ENCODE results near the gene FARS2. TPM values are rescaled to one million over a fixed set of nuclear protein-coding genes. Genes with fewer than 3 reads are reported as not detected.

The FARS2 gene
- polyA plus RNA-seq, 1 donor (not counting 4 experiments of a cell fraction or from before 2014, with no cell fraction given) = 21.3 TPM

GRCh38 chr6:5490501-5491069 is 229.3 kb downstream of the FARS2 start:
- Histone ChIP-seq H3K9me3 (ENCODE audit: control insufficient read depth, low read depth, low read length) (no peaks in the 10 kb centered on the region), H3K4me1 (ENCODE audit: control insufficient read depth, extremely low read depth, insufficient read depth, low read length) (no peaks in the 10 kb centered on the region), H3K9me1 (ENCODE audit: control insufficient read depth, extremely low read depth, insufficient read depth, low read length) (no peaks in the 10 kb centered on the region), H3K4me3 (ENCODE audit: control insufficient read depth in 2 of 3, extremely low read depth in 1 of 3, insufficient read depth in 2 of 3, low read depth in 1 of 3, low read length in 3 of 3) (no peak overlapping the region), H3K27ac (ENCODE audit: control insufficient read depth, insufficient read depth, low read length) (no peak overlapping the region), H2AFZ (ENCODE audit: control insufficient read depth, low read length) (no peak overlapping the region), H4K20me1 (ENCODE audit: control insufficient read depth, extremely low read depth, insufficient read depth, low read length) (no peaks in the 10 kb centered on the region), H3K4me2 (ENCODE audit: control insufficient read depth, extremely low read depth, insufficient read depth, low read depth, low read length) (no peak overlapping the region), H3K27me3 (ENCODE audit: control insufficient read depth, extremely low read depth, insufficient read depth, low read length) (no peaks in the 10 kb centered on the region), H3K79me2 (ENCODE audit: control insufficient read depth, insufficient read depth, low read length) (no peaks in the 10 kb centered on the region), H3K36me3 (ENCODE audit: control insufficient read depth in 2 of 2, extremely low read depth in 1 of 2, insufficient read depth in 2 of 2, low read length in 2 of 2) (no peaks in the 10 kb centered on the region), H3K9ac (ENCODE audit: control insufficient read depth, extremely low read depth, insufficient read depth, low read length) (no peak overlapping the region)
- no peak for TF ChIP-seq EZH2 (IDR thresholded peaks at IDR 0.05; ENCODE audit: low read length)
- TF ChIP-seq CTCF (optimal IDR thresholded peaks at IDR 0.05 in 1 of 3, IDR thresholded peaks at IDR 0.05 in 1 of 3, conservative IDR thresholded peaks at IDR 0.05 in 1 of 3; ENCODE audit: extremely low read depth in 1 of 3, insufficient read depth in 2 of 3, low read length in 3 of 3) = no peak
- DNase-seq (ENCODE audit: low read depth, low spot score) = no peak
- dilution Hi-C loops (cut with MboI; ENCODE audit: extremely low pct_ligation_motif_present, low sequenced_read_pairs) = no loop called here
- FAIRE-seq = no peak

DNA sequence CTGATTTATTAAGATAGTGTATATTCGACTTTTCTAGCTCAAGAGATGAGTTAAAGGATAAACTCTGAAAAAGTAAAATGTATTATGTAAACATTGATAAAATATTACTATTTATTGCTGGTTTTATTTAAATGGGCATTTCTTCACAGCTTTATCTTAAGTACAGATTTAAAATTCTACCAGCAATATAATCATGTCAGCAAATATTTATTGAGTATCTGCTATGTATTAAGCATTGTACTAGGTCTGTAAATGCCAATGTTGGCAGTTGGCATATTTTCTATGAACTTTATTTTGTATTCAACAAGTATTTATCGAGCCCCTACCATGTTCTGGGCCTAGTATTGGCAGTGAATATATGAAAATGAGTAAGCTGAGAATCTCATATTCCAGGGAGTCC is 231.0 kb downstream of the FARS2 start:
- TF ChIP-seq EZH2 (IDR thresholded peaks at IDR 0.05; ENCODE audit: low read length) (no peak), CTCF (optimal IDR thresholded peaks at IDR 0.05 in 1 of 3, IDR thresholded peaks at IDR 0.05 in 1 of 3, conservative IDR thresholded peaks at IDR 0.05 in 1 of 3; ENCODE audit: extremely low read depth in 1 of 3, insufficient read depth in 2 of 3, low read length in 3 of 3) (no peak)
- H3K9me1 ChIP-seq (ENCODE audit: control insufficient read depth, extremely low read depth, insufficient read depth, low read length) = no peaks in the 10 kb centered on the region
- no peak overlapping the region for H3K27ac ChIP-seq (ENCODE audit: control insufficient read depth, insufficient read depth, low read length)
- no peaks in the 10 kb centered on the region for H3K36me3 ChIP-seq (ENCODE audit: control insufficient read depth in 2 of 2, extremely low read depth in 1 of 2, insufficient read depth in 2 of 2, low read length in 2 of 2)
- DNase-seq (ENCODE audit: low read depth, low spot score) (no peak), FAIRE-seq (no peak)
- H3K4me2 ChIP-seq (ENCODE audit: control insufficient read depth, extremely low read depth, insufficient read depth, low read depth, low read length) = no peak overlapping the region
- H3K9me3 ChIP-seq (ENCODE audit: control insufficient read depth, low read depth, low read length) = no peaks in the 10 kb centered on the region
- no peaks in the 10 kb centered on the region for H3K79me2 ChIP-seq (ENCODE audit: control insufficient read depth, insufficient read depth, low read length)
- no peaks in the 10 kb centered on the region for H4K20me1 ChIP-seq (ENCODE audit: control insufficient read depth, extremely low read depth, insufficient read depth, low read length)
- H3K4me1 ChIP-seq (ENCODE audit: control insufficient read depth, extremely low read depth, insufficient read depth, low read length) = no peaks in the 10 kb centered on the region
- H3K4me3 ChIP-seq (ENCODE audit: control insufficient read depth in 2 of 3, extremely low read depth in 1 of 3, insufficient read depth in 2 of 3, low read depth in 1 of 3, low read length in 3 of 3) = no peak overlapping the region
- H3K9ac ChIP-seq (ENCODE audit: control insufficient read depth, extremely low read depth, insufficient read depth, low read length) = no peak overlapping the region
- no peak overlapping the region for H2AFZ ChIP-seq (ENCODE audit: control insufficient read depth, low read length)
- H3K27me3 ChIP-seq (ENCODE audit: control insufficient read depth, extremely low read depth, insufficient read depth, low read length) = no peaks in the 10 kb centered on the region
- dilution Hi-C loops (cut with MboI; ENCODE audit: extremely low pct_ligation_motif_present, low sequenced_read_pairs) = no loop called here
